HG02763 (cell line): ENCODE results near the gene DHX8.
"Not testable (repeated sequence)": the region's sequence is repeated elsewhere in the genome, so short reads cannot be mapped to it uniquely, and the experiment has no call there.

ENCODE experiments used
- ATAC-seq: cut with Tn5 transposase; IDR thresholded peaks from one replicate; pipeline ENCODE4 v1.9.1; 2021; ENCODE audit warnings: mild to moderate bottlenecking, moderate library complexity; ENCODE audit not compliant: unreplicated experiment

Gene DHX8

GRCh38 chr17:43483674-43484551 is at the start of gene DHX8:
TSS of gene DHX8 (plus strand) at chr17:43483975. CDS start at chr17:43484038, 63 bp downstream.
- ATAC-seq: peak; percentile 94

GRCh38 chr17:43434902-43435319 is 48.9 kb upstream of the DHX8 start:
- no peak for ATAC-seq

DNA sequence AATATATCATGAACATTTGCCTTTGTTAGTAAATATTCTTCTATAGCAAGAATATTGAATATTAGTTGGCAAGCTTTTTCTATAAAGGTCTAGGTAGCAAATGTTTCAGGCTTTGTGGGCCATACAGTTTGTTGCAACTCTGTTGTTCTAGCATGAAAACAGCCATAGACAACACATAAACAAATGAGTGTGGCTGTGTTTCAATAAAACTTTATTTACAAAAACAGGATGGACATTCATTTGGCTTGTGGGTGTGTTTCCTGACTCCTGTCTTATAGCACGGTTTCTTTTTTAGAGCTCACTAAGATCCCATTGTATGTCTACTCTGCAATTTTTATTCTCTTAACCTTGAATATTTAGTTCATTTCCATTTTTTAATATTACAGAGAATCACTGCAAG is 46.0 kb upstream of the DHX8 start:
- no peak for ATAC-seq

GRCh38 chr17:43438626-43439025 is 45.1 kb upstream of the DHX8 start:
- ATAC-seq: no peak

DNA sequence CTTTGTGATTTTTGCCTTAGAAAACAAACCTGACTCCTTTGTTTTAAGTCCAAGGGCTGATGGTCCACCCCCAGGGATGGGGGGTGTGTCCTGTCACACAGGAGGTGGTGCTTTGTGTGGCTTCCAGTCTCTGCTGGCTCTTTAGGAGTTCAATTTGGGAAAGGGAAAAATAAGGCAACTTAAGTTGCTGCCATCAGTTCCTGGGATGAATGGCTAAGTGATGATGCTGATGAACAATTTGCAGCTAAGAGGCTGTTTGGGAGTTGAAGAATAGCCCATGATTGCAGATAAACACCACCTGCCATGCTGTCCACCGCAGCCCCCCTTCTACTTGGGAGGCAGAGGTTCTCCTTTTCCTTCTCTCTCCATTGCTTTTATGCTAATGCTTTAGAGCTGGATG is 44.7 kb upstream of the DHX8 start:
- no peak for ATAC-seq

- ATAC-seq: no peak
These were observed 41.1 kb upstream of the DHX8 start for GRCh38 chr17:43442711-43443110.

GRCh38 chr17:43443381-43443780 is 40.4 kb upstream of the DHX8 start:
- no peak for ATAC-seq

DNA sequence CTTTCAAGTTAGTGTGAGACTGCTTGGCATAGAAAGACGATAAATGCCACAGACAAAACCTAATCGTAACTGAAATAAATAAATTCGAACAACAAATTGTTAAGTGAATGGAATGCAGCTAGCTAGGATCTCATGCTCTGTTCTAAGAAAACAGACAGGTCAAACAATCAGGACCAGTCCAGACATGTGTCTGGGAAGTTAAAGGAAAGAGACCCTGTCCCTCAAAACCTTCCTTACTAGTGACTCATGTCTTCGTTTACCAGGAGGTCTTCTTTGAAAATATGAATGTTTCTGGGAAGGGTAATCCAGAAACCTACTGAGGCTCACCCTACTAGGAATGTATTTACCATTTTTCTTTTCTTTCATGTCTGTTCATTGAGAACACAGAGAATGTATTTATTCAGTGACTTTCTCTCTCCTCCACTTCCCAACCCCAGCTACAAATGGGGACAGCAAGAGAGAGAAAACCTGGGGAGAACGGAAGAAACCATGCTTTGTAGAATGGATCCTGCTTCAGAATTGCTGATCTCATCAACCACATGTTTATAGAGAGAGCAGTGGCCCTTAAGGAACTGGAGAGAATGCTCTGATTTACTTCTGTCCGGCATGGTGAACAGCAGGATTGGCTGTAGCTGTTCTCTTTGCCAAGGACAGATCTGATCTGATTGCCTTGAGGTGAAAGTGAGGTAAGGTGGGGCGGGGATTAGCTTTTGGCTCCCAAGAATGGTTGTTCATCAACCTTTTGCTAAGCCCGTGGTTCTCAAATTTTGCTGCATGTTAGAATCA is 39.4 kb upstream of the DHX8 start:
- ATAC-seq: no peak

DNA sequence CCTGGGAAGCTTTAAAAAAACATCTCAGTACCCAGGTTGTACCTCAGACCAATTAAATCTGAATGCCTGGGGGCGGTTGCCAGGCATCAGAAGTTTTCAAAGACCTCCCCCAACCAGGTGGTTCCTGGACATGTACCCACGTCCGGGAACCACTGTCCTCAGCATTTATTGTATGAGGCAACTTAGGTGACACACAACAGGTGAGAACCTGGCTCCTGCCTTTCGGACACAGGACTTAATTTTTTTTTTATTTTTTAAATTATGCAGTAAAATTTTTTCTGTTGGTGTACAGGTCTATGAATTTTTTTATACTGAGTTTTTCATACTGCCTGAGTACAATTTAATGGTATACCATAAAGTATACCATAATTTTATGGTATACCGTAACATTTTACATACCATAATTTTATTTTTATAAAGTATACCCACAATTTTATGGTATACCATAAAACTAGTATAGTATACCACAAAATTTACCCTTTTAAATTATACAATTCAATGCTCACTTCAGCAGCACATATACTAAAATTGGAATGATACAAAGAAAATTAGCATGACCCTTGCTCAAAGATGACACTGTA is 38.7 kb upstream of the DHX8 start:
- ATAC-seq: no peak

GRCh38 chr17:43446773-43447172 is 37.0 kb upstream of the DHX8 start:
- no peak for ATAC-seq

DNA sequence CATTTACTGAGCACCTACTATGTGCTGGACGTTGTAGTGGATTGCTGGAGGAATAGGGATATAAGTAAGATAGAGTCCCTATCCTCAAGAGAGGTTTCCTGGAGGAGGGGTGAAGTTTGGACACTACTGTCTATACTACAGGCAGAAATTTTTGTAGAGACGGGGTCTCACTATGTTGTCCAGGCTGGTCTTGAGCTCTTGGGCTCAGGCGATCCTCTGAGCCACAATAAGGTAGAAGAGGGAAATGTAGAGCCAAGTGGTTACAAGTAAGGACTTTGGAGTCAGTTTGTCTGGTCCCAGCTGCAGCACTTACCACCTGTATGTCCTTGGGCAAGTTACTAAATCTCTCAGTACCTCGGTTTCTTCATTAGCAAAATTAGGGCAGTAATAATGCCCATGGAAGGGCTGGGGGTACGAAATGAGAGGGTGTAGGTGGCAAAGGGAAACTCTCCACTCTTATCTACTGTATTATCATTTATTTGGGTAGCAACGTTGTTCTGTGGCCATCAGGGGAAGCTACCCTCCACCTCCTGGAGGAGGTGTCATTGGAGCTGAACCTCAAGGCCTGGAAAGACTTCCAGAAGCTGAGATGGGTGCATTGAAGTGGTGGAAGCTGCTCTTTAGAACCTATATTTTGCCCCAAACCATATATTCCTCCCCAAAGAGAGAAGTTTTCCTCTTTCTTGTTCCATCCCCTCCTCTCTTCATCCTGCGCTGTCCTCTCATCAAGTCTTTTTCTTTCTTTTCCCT is 34.9 kb upstream of the DHX8 start:
- no peak for ATAC-seq

DNA sequence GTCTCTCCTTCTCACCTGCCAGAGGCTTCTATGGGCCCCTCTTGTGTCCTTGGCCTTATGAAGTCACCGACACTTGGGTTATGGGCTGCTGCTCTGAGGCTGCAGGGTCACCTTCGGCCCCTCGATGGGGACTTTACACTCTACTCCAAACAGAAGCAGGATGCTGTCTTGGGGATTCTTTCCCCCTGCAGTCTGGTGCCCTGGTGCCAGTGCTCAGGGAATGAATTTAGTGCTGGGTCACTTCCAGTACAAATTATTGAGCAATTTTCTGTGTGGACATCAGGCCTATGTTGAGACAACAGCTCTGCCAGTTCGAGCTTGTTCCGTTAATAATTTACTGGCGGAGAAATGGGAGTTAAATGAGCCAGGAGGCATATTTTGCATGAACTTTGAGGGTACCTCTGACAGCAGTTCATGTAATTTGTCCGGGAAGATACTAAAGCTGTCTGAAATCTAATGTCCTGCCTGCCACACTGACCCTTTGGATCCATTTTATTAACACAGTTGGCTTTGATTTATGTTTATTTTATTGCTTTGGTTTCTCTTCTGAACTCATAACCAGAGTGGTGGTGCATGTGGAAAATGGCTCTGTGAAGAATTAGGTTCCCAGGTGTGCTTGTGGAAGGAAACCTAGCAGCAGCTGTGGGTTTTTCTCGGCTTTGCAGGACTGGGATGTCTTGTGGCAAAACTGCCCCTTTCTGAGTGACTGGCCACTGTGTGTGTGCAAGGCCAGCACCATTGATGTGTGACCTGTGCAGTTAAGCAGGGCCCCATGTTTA is 34.1 kb upstream of the DHX8 start:
- no peak for ATAC-seq

GRCh38 chr17:43450791-43451190 is 33.0 kb upstream of the DHX8 start:
- ATAC-seq: not testable (repeated sequence)

GRCh38 chr17:43451741-43452140 is 32.0 kb upstream of the DHX8 start:
- not testable (repeated sequence) for ATAC-seq

DNA sequence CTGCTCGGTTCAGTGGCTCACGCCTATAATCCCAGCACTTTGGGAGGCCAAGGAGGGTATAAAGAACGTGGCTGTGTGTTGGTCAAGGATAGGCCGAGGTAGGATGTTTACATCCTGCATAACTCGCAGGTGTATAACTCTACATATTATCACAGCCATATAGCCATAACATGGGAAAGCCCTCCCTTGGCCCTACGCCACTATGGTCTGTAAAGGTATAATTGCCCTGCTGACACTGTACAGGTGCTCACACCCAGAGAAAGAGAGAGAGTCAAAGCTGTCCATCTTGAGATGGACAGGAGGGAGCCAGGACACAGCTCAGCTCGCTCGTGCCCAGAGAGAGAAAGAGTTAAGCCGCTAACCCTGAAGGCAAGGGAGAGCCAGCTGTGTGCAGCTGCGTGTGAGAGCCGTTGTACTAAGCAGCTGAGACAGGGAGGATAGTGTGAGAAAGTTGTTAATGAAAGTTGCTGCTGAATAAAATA is 30.4 kb upstream of the DHX8 start:
- ATAC-seq: no peak

DNA sequence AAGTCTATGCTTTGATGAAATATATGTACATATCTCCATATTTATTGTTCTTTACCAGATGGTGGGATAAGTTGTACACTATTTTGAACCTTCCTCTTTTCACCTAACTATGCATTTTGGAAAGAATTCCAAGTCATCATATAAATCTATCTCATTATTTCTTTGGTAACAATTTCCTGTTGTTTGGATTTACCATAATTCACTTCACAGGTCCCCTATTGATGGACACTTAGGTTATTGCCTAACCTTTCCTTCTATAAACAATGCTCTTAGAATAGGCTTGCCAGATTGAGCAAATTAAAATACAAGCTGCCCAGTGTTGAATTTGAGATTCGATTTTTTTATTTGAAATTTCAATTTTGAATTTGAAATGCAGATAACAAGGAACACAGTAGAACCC is 28.9 kb upstream of the DHX8 start:
- ATAC-seq: no peak

- no peak for ATAC-seq
These were observed 27.7 kb upstream of the DHX8 start for GRCh38 chr17:43456029-43456428.

DNA sequence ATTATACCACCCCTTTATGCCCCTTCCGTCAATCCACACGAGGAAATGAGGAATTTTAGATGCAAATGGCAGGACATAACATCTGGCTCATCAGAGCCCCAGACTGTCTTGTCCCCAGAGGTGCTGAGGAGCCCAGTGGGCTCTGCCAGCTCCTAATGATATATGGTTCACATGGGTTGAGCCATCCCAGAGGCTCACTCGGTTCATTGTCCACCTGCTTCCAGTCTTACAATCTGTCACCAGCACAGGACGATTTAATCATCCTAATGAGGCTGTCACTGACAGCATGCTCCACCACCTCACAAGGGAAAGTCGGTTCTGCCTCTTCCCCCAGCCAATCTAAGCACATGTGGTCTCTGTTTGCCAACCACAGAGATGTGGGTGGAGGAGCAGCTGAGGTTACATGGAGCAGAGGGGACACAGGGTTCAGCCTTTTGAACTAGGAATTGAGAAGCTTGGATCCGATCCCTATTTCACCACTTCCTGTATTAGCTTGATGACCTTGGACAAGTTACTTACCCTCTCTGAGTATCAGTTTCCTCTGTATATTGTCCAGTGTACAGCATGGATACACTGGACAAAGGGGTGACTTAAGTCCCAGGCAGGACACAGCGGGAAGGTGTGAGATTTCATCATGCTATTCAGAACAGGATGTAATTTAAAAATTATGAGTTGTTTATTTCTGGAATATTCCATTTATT is 27.0 kb upstream of the DHX8 start:
- no peak for ATAC-seq

DNA sequence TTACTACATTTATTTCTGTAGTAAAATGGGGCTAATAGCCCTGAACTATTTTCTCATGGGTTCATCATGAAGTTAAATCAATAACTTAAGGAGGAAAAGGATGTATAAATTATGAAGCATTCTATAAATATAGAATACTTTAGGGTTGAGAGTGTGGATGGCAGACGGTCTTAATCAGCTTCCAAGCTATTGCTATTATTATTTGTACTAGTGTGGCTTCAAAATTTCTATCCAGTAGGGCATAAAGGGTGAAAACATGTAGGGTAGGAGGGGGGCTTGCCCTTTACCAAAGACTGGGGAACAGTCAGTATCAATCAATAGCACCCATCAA is 26.4 kb upstream of the DHX8 start:
- no peak for ATAC-seq

DNA sequence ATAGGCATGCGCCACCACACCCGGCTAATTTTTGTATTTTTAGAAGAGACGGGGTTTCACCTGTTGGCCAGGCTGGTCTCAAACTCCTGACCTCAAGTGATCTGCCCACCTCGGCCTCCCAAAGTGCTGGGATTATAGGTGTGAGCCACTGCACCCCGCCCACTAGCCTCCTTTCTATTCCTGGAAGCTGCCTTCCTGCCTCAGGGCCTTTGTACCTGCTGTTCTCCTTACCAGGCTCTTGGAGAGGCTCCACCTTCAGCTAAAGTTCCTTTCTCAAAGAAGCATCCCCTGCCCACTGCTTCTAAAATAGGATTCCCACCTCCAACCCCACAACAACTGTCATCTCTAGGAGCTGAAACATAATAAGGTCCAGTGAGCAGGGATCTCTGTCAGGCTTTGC is 23.9 kb upstream of the DHX8 start:
- ATAC-seq: not testable (repeated sequence)
